ENCODE data around the gene CDK14.

The CDK14 gene

DNA sequence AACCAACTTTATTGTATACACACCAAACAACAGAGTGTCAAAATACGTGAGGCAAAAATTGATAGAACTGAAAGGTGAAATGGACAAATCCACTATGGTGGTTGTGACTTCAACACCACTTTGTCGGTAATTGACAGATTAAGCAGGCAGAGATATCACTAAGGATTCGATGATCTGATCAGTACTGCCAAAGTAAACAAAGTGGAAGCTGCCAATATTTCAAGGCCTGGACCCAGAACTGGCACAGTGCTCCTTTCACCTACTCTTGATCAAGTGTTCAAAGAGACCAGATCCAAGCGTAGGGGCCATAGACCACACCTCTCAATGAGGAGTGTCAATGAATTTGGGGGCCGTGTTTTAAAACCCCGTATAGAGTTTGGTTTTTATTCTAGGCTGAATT lies 167.0 kb downstream of the CDK14 start:
- peaks cover 47% of the 10 kb centered on the region for H3K4me1 ChIP-seq (ENCODE audit: insufficient read depth, low read length, severe bottlenecking)
- H2AFZ ChIP-seq (ENCODE audit: low read length): no peak overlapping the region
- H3K4me3 ChIP-seq (ENCODE audit: low read depth, low read length, poor library complexity, severe bottlenecking): no peak overlapping the region
- peaks cover 83% of the 10 kb centered on the region for H3K36me3 ChIP-seq (ENCODE audit: insufficient read depth, low read length)
- H3K9ac ChIP-seq (ENCODE audit: low read length): no peak overlapping the region
- no peak overlapping the region for H3K4me2 ChIP-seq (ENCODE audit: low read length)
- no peaks in the 10 kb centered on the region for H3K9me2 ChIP-seq (ENCODE audit: low read depth, low read length)
- H3K79me2 ChIP-seq (ENCODE audit: insufficient read depth, low read length): peaks cover 92% of the 10 kb centered on the region
- H4K20me1 ChIP-seq (ENCODE audit: insufficient read depth, low read length): no peaks in the 10 kb centered on the region
- no peaks in the 10 kb centered on the region for H3K9me3 ChIP-seq (ENCODE audit: low read length)
- no peaks in the 10 kb centered on the region for H3F3A ChIP-seq (ENCODE audit: insufficient read depth, low read length)
- TF ChIP-seq, protein P1, sequence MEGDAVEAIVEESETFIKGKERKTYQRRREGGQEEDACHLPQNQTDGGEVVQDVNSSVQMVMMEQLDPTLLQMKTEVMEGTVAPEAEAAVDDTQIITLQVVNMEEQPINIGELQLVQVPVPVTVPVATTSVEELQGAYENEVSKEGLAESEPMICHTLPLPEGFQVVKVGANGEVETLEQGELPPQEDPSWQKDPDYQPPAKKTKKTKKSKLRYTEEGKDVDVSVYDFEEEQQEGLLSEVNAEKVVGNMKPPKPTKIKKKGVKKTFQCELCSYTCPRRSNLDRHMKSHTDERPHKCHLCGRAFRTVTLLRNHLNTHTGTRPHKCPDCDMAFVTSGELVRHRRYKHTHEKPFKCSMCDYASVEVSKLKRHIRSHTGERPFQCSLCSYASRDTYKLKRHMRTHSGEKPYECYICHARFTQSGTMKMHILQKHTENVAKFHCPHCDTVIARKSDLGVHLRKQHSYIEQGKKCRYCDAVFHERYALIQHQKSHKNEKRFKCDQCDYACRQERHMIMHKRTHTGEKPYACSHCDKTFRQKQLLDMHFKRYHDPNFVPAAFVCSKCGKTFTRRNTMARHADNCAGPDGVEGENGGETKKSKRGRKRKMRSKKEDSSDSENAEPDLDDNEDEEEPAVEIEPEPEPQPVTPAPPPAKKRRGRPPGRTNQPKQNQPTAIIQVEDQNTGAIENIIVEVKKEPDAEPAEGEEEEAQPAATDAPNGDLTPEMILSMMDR (IDR thresholded peaks at IDR 0.05; ENCODE audit: low read length): no peak
- TF ChIP-seq EZH2 (IDR thresholded peaks at IDR 0.05; ENCODE audit: borderline replicate concordance, low read length): no peak
- no peaks in the 10 kb centered on the region for H3K27me3 ChIP-seq (ENCODE audit: insufficient read depth, low read length)
- no peak overlapping the region for H3K27ac ChIP-seq (ENCODE audit: low read depth, low read length, poor library complexity, severe bottlenecking)

DNA sequence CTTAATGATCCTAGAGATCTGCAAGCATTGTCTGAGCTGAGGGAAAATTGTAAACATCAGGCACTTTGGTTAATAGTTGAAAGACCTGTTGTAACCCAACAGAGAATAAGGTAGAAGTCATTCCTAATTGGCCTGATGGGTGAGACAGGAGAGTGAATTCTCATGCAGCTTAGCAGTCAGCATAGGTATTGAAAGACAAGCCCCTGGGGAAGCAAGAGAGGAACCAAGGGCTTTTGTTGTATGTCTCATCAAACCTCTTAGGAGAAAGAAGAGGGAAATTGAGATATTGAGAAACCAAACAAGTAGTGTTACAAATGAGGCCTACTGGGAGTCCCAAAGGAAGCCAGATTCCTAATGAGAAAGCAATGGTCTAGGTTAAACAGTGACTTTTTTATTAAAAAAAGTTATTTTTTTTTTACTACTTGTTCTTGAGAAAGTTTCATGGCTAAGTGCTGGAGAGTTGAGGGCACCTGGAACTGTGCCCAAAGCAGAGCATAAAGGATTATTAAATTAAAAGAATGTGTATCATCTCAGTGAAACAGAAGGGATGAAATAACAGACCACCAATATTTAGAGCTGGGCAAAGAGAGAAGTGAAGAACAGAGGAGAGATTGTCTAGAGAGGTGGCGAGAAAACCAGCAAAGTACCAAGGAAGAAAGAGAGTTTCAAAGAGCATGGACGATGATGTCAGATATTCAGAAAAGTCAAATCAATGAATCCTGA lies 168.9 kb downstream of the CDK14 start:
- no peak overlapping the region for H3K4me2 ChIP-seq (ENCODE audit: low read length)
- peaks cover 84% of the 10 kb centered on the region for H3K79me2 ChIP-seq (ENCODE audit: insufficient read depth, low read length)

DNA sequence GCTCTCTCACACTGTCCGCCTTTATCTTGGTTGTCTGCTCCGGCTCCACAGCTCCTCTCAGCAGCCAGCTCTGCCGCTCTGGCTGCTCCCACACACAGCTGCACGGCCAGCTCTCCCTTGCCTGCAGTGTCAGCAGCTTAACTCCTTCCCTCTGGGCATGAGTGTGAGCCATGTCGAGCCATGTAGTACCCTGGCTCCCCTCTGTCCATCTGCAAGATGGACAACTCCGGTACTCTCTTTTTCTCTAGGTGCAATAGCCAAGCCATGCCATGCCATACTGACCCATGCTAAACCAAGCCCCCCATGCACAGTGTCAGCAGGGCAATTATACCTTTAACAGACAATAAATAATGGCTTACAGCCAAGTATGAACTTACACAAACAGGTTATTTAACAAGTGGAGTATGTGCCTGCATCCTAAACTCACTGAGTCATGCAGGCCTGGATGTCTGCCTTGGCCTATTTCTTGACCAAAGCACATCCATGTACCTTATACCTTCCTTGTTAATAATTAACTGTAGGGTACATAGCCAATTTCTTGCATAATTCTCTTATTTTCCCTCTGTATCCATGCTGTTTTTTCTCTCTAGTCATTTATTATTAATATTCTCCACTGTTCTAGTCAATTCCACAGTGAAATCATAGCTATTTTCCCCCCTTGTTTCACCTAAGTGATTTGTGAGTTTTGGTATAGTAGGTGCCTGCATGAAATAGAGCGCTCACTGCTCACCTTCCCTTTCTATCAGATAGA lies 170.9 kb downstream of the CDK14 start:
- H3K36me3 ChIP-seq (ENCODE audit: insufficient read depth, low read length): peaks cover 85% of the 10 kb centered on the region
- H3K9me2 ChIP-seq (ENCODE audit: low read depth, low read length): no peaks in the 10 kb centered on the region
- no peak overlapping the region for H3K4me3 ChIP-seq (ENCODE audit: low read depth, low read length, poor library complexity, severe bottlenecking)
- H3K4me1 ChIP-seq (ENCODE audit: insufficient read depth, low read length, severe bottlenecking): peaks cover 11% of the 10 kb centered on the region
- H3K27me3 ChIP-seq (ENCODE audit: insufficient read depth, low read length): no peaks in the 10 kb centered on the region
- H3K27ac ChIP-seq (ENCODE audit: low read depth, low read length, poor library complexity, severe bottlenecking): no peak overlapping the region
- H4K20me1 ChIP-seq (ENCODE audit: insufficient read depth, low read length): no peaks in the 10 kb centered on the region
- no peak overlapping the region for H2AFZ ChIP-seq (ENCODE audit: low read length)
- no peaks in the 10 kb centered on the region for H3F3A ChIP-seq (ENCODE audit: insufficient read depth, low read length)
- H3K9me3 ChIP-seq (ENCODE audit: low read length): peaks cover 20% of the 10 kb centered on the region
- no peak overlapping the region for H3K9ac ChIP-seq (ENCODE audit: low read length)
- no peak for TF ChIP-seq EZH2 (IDR thresholded peaks at IDR 0.05; ENCODE audit: borderline replicate concordance, low read length)
- TF ChIP-seq, protein P1 (IDR thresholded peaks at IDR 0.05; ENCODE audit: low read length): no peak
- H3K79me2 ChIP-seq (ENCODE audit: insufficient read depth, low read length): peaks cover 77% of the 10 kb centered on the region
- no peak overlapping the region for H3K4me2 ChIP-seq (ENCODE audit: low read length)

More for the DNA sequence above, 168.9 kb downstream of the CDK14 start:
- Histone ChIP-seq H4K20me1 (ENCODE audit: insufficient read depth, low read length) (no peaks in the 10 kb centered on the region), H3K36me3 (ENCODE audit: insufficient read depth, low read length) (peaks cover 85% of the 10 kb centered on the region), H2AFZ (ENCODE audit: low read length) (no peak overlapping the region), H3K9me3 (ENCODE audit: low read length) (0 out of 2 replicates have a peak, but pooled peaks cover 2% of the 10 kb centered on the region), H3K27me3 (ENCODE audit: insufficient read depth, low read length) (no peaks in the 10 kb centered on the region), H3K9ac (ENCODE audit: low read length) (no peak overlapping the region), H3F3A (ENCODE audit: insufficient read depth, low read length) (no peaks in the 10 kb centered on the region), H3K9me2 (ENCODE audit: low read depth, low read length) (no peaks in the 10 kb centered on the region), H3K4me3 (ENCODE audit: low read depth, low read length, poor library complexity, severe bottlenecking) (no peak overlapping the region), H3K4me1 (ENCODE audit: insufficient read depth, low read length, severe bottlenecking) (peaks cover 28% of the 10 kb centered on the region), H3K27ac (ENCODE audit: low read depth, low read length, poor library complexity, severe bottlenecking) (no peak overlapping the region)
- TF ChIP-seq EZH2 (IDR thresholded peaks at IDR 0.05; ENCODE audit: borderline replicate concordance, low read length): no peak
- TF ChIP-seq, protein P1 (IDR thresholded peaks at IDR 0.05; ENCODE audit: low read length): no peak
